ENCODE results near the gene TSPO2. TPM values are rescaled to one million over a fixed set of nuclear protein-coding genes. Genes with fewer than 3 reads are reported as not detected.
A peak's percentile ranks its signal among the peaks of the same experiment; 100 is the strongest.

Gene TSPO2
- total RNA-seq, 1 donor from 2014 or later, result not detected

DNA sequence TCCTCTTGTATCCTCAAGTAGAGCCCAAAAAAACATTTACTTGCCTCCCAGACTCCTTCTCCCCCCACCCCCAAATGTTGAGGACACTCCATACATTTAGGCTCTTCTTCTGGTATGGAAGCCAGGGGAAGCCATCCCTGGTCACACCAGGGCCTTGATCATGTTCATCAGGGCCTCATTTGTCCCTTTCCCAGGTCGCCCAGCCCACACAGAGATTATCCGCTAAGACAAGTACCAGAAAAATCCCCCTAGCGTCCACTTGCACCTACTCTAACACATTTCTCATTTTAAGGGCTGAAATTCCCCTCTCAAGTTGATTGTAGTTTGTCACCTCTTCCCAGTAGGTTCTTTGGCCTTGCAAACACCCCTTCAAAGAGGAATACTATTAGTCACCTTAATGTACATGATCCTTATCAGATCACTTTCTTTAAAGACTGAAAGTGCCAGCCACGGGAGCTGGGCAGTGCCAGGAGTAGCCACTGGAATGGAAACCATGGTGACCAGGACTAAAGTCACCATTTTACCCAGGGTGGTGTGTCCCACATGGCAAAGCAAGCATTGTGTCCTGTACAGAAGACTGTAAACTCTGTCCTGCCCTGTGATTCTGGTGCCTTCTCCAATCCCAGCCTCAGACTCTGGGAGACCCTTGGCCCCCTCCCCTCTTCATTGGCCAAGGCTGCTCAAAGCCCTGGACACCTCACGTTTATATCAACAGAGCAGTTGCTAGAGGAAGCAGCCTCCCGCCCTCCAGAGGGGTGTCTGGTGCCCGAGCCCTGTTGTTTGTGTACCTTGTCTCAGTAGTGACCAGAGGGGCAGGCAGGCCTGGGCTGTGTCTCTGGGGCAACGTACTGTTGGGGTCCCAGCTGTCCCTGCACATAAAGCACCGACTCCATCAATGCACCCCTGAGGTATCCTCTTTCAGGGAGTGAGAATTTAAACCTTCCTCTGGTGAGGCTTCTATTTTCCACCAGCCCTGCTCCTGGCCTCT is 5.8 kb downstream of the TSPO2 start:
- DNase-seq, result no peak
- no peak overlapping the region for H3K27ac ChIP-seq
- ATAC-seq, result peak; percentile 4
- no peak overlapping the region for H3K4me3 ChIP-seq
- no peaks in the 10 kb centered on the region for H3K27me3 ChIP-seq
- H3K36me3 ChIP-seq, result no peaks in the 10 kb centered on the region
- intact Hi-C loops (cut with DNase I), result no loop called here
- TF ChIP-seq, protein P1, sequence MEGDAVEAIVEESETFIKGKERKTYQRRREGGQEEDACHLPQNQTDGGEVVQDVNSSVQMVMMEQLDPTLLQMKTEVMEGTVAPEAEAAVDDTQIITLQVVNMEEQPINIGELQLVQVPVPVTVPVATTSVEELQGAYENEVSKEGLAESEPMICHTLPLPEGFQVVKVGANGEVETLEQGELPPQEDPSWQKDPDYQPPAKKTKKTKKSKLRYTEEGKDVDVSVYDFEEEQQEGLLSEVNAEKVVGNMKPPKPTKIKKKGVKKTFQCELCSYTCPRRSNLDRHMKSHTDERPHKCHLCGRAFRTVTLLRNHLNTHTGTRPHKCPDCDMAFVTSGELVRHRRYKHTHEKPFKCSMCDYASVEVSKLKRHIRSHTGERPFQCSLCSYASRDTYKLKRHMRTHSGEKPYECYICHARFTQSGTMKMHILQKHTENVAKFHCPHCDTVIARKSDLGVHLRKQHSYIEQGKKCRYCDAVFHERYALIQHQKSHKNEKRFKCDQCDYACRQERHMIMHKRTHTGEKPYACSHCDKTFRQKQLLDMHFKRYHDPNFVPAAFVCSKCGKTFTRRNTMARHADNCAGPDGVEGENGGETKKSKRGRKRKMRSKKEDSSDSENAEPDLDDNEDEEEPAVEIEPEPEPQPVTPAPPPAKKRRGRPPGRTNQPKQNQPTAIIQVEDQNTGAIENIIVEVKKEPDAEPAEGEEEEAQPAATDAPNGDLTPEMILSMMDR (IDR thresholded peaks at IDR 0.05), result no peak
- H3K9me3 ChIP-seq, result no peaks in the 10 kb centered on the region
- no peaks in the 10 kb centered on the region for H3K4me1 ChIP-seq

GRCh38 chr6:41049521-41049920 is 7.3 kb downstream of the TSPO2 start:
- intact Hi-C loops (cut with DNase I), result no loop called here
- ATAC-seq (no peak), DNase-seq (no peak)
- no peak overlapping the region for H3K27ac ChIP-seq
- no peaks in the 10 kb centered on the region for H3K4me1 ChIP-seq
- H3K36me3 ChIP-seq, result no peaks in the 10 kb centered on the region
- H3K4me3 ChIP-seq, result no peak overlapping the region
- H3K9me3 ChIP-seq, result no peaks in the 10 kb centered on the region
- no peaks in the 10 kb centered on the region for H3K27me3 ChIP-seq
- TF ChIP-seq, protein P1 (IDR thresholded peaks at IDR 0.05), result no peak

- no peaks in the 10 kb centered on the region for H3K4me1 ChIP-seq
- H3K36me3 ChIP-seq, result no peaks in the 10 kb centered on the region
- DNase-seq (no peak), ATAC-seq (no peak)
- no peak overlapping the region for H3K4me3 ChIP-seq
- intact Hi-C loops (cut with DNase I), result no loop called here
- H3K27me3 ChIP-seq, result no peaks in the 10 kb centered on the region
- H3K9me3 ChIP-seq, result no peaks in the 10 kb centered on the region
- TF ChIP-seq, protein P1 (IDR thresholded peaks at IDR 0.05), result no peak
- H3K27ac ChIP-seq, result no peak overlapping the region
These were observed 7.7 kb downstream of the TSPO2 start for GRCh38 chr6:41049955-41050354.

GRCh38 chr6:41050536-41050935 is 8.3 kb downstream of the TSPO2 start:
- intact Hi-C loops (cut with DNase I), result no loop called here
- Histone ChIP-seq H3K4me3 (no peak overlapping the region), H3K27ac (no peak overlapping the region), H3K9me3 (no peaks in the 10 kb centered on the region), H3K27me3 (no peaks in the 10 kb centered on the region), H3K36me3 (no peaks in the 10 kb centered on the region), H3K4me1 (no peaks in the 10 kb centered on the region)
- no peak for ATAC-seq
- DNase-seq, result no peak
- TF ChIP-seq, protein P1 (IDR thresholded peaks at IDR 0.05), result no peak

- DNase-seq (no peak), ATAC-seq (peak; percentile 20)
- Histone ChIP-seq H3K27me3 (no peaks in the 10 kb centered on the region), H3K9me3 (no peaks in the 10 kb centered on the region), H3K27ac (no peak overlapping the region), H3K36me3 (no peaks in the 10 kb centered on the region), H3K4me3 (no peak overlapping the region), H3K4me1 (no peaks in the 10 kb centered on the region)
- intact Hi-C loops (cut with DNase I), result no loop called here
- TF ChIP-seq, protein P1 (IDR thresholded peaks at IDR 0.05), result no peak
These were observed 9.6 kb downstream of the TSPO2 start for GRCh38 chr6:41051873-41052272.
